ENCODE results near the gene CCRL2.

The CCRL2 gene

GRCh38 chr3:46375814-46376213, 31.2 kb upstream of the CCRL2 start:
- H3K4me3 ChIP-seq (ENCODE audit: low read depth, low read length), result no peak overlapping the region
- DNase-seq, result no peak
- no peaks in the 10 kb centered on the region for H3K36me3 ChIP-seq (replicated peaks)
- TF ChIP-seq CTCF (IDR thresholded peaks at IDR 0.05; ENCODE audit: low read depth, low read length, missing control alignments), result no peak
- H3K27ac ChIP-seq, result no peak overlapping the region
- H3K27me3 ChIP-seq (replicated peaks), result peaks cover 21% of the 10 kb centered on the region
- in situ Hi-C loops (cut with HindIII; ENCODE audit: low pct_ligation_motif_present, low sequenced_read_pairs), result no loop called here

- Histone ChIP-seq H3K27me3 (replicated peaks) (peaks cover 17% of the 10 kb centered on the region), H3K36me3 (replicated peaks) (no peaks in the 10 kb centered on the region), H3K4me3 (ENCODE audit: low read depth, low read length) (no peak overlapping the region), H3K27ac (no peak overlapping the region)
- peak; percentile 87 for TF ChIP-seq CTCF (IDR thresholded peaks at IDR 0.05; ENCODE audit: low read depth, low read length, missing control alignments)
- peak; percentile 58 for DNase-seq
- in situ Hi-C loops (cut with HindIII; ENCODE audit: low pct_ligation_motif_present, low sequenced_read_pairs), result no loop called here
Measured at GRCh38 chr3:46378426-46378942, 28.6 kb upstream of the CCRL2 start.

GRCh38 chr3:46380471-46381221, 26.4 kb upstream of the CCRL2 start:
- Histone ChIP-seq H3K27me3 (replicated peaks) (peaks cover 5% of the 10 kb centered on the region), H3K4me3 (ENCODE audit: low read depth, low read length) (no peak overlapping the region), H3K36me3 (replicated peaks) (no peaks in the 10 kb centered on the region), H3K27ac (no peak overlapping the region)
- in situ Hi-C loops (cut with HindIII; ENCODE audit: low pct_ligation_motif_present, low sequenced_read_pairs), result no loop called here
- DNase-seq, result no peak
- TF ChIP-seq CTCF (IDR thresholded peaks at IDR 0.05; ENCODE audit: low read depth, low read length, missing control alignments), result no peak

GRCh38 chr3:46381625-46382024, 25.4 kb upstream of the CCRL2 start:
- H3K36me3 ChIP-seq (replicated peaks), result no peaks in the 10 kb centered on the region
- TF ChIP-seq CTCF (IDR thresholded peaks at IDR 0.05; ENCODE audit: low read depth, low read length, missing control alignments), result no peak
- in situ Hi-C loops (cut with HindIII; ENCODE audit: low pct_ligation_motif_present, low sequenced_read_pairs), result no loop called here
- no peak overlapping the region for H3K27ac ChIP-seq
- no peak overlapping the region for H3K4me3 ChIP-seq (ENCODE audit: low read depth, low read length)
- DNase-seq, result no peak
- peaks cover 2% of the 10 kb centered on the region for H3K27me3 ChIP-seq (replicated peaks)

GRCh38 chr3:46383211-46383950, 23.7 kb upstream of the CCRL2 start:
- no peak for DNase-seq
- Histone ChIP-seq H3K36me3 (replicated peaks) (no peaks in the 10 kb centered on the region), H3K27me3 (replicated peaks) (no peaks in the 10 kb centered on the region), H3K4me3 (ENCODE audit: low read depth, low read length) (no peak overlapping the region), H3K27ac (no peak overlapping the region)
- in situ Hi-C loops (cut with HindIII; ENCODE audit: low pct_ligation_motif_present, low sequenced_read_pairs), result no loop called here
- TF ChIP-seq CTCF (IDR thresholded peaks at IDR 0.05; ENCODE audit: low read depth, low read length, missing control alignments), result no peak
